ENCODE data around the gene HSPG2.

The HSPG2 gene

DNA sequence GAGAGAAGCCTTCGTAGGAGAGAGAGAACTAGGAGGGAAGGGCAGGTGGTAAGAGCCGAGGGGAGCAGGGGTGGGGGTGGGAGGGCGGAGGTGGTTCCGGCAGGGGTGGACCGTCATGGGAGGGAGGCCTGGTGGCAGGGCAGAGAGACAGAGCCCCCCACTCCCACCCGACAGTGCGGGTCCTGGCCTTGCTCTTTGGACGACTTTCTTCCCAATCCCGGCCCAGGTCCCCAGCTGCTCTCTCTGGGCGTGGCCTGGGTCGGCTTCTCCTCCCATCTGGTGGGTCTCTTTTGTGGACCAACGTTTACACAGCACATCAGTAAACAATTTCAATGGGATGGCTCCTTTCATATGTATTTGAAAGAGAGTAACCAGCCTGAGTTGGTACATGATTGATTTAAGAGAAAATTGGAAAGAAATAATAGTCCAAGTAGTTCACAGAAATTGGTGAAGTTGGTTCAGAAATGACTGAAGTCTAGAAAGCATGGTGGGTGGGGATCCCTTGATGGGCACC, 68.1 kb downstream of the HSPG2 start:
- TF ChIP-seq, protein P1, sequence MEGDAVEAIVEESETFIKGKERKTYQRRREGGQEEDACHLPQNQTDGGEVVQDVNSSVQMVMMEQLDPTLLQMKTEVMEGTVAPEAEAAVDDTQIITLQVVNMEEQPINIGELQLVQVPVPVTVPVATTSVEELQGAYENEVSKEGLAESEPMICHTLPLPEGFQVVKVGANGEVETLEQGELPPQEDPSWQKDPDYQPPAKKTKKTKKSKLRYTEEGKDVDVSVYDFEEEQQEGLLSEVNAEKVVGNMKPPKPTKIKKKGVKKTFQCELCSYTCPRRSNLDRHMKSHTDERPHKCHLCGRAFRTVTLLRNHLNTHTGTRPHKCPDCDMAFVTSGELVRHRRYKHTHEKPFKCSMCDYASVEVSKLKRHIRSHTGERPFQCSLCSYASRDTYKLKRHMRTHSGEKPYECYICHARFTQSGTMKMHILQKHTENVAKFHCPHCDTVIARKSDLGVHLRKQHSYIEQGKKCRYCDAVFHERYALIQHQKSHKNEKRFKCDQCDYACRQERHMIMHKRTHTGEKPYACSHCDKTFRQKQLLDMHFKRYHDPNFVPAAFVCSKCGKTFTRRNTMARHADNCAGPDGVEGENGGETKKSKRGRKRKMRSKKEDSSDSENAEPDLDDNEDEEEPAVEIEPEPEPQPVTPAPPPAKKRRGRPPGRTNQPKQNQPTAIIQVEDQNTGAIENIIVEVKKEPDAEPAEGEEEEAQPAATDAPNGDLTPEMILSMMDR (IDR thresholded peaks at IDR 0.05), result no peak
- no peak for TF ChIP-seq ZFX (IDR thresholded peaks at IDR 0.05; ENCODE audit: borderline replicate concordance)
- no peak overlapping the region for H3K27ac ChIP-seq

DNA sequence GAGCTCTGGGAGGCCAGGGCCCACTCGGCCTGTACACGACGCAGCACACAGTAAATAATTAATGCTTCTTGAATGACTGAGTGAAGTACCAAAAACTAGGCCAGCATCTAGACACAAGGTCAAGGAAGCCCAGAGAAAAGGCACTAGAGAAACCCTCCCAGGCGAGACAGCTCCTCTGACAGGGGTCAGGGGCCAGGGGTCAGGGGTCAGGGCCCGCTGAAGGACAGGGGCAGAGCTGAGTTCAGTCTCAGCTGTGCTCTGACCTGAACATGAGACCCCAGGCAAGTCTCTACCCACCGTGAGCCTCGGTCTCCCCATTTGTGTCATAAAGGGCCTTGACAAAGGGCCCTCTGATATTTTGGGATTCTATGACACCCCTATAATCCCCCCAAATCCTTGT, 68.6 kb downstream of the HSPG2 start:
- H3K27ac ChIP-seq, result no peak overlapping the region
- TF ChIP-seq, protein P1 (IDR thresholded peaks at IDR 0.05), result no peak
- no peak for TF ChIP-seq ZFX (IDR thresholded peaks at IDR 0.05; ENCODE audit: borderline replicate concordance)

DNA sequence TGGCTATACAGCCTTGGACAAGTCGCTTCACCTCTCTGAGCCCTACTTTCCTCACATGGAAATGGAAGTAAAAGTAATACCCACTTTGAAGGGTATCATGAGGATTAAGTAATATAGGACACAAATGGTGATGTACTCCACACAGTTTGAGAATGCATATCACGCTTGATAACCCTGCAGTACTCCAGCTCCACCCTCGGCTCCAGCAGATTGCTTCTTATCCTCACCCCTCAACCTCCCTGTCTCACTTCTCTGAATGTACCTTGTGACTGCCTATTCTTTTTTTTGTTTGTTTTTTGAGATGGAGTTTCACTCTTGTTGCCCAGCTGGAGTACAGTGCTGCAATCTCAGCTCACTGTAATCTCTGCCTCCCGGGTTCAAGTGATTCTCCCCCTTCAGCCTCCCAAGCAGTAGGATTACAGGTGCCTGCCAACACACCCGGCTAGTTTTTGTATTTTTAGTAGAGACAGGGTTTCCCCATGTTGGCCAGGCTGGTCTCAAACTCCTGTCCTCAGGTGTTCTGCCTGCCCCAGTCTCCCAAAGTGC, 69.6 kb downstream of the HSPG2 start:
- TF ChIP-seq, protein P1 (IDR thresholded peaks at IDR 0.05), result no peak
- TF ChIP-seq ZFX (IDR thresholded peaks at IDR 0.05; ENCODE audit: borderline replicate concordance), result no peak

DNA sequence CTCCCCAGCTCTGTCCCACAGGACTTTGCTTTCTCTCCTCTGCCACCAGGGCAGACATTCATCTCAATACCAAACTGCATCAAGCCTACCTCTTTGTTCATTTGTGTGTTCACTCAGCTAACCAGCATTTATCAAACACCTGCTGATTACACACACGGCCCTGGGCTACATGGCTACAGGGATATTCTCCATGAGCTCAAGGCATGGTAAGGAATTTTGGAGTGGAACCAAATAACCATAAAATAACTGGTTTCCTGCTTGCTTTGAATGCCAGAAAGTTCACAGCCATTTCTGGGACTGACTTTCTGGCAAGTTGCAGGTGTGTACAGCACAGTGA, 70.4 kb downstream of the HSPG2 start:
- no peak overlapping the region for H3K27ac ChIP-seq
- no peak for TF ChIP-seq ZFX (IDR thresholded peaks at IDR 0.05; ENCODE audit: borderline replicate concordance)
- TF ChIP-seq, protein P1 (IDR thresholded peaks at IDR 0.05), result no peak

More for the DNA sequence above, 69.6 kb downstream of the HSPG2 start:
- H3K27ac ChIP-seq, result no peak overlapping the region

DNA sequence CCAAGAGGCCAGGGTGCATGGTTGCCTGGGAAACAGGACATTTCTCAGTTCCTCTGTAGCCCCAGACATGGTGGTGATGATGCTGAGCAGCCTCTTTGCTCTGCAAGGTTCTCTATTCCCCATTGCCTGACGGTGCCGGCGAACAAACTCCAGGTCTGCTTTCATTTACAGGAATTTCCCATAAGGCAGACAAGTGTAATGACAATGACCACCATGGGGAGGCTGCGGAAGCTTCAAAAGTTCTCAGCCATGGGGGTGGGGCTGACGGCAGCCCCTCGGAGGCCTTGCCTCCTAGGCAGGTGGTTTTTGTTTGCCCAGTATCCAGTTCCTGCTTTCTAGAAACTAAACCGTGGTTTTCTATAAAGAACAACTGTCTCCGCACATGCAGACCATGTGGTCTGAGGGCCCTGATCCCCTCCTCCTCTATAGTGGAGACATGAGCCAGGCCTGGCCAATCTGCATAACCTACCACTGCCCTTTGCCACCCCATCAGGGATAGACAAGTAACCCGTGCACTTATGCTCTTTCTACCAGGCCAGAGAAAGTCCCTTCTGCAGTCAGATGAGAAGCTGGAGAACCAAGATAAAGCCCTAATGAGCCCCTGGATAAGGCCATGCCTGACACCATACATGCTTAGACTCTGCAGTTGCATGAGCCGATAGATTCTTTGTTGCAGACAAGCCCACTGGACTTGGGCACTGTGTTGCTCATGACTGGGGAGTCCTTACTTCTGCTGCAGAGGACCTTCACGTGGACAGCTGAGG, 71.0 kb downstream of the HSPG2 start:
- H3K27ac ChIP-seq, result no peak overlapping the region
- TF ChIP-seq ZFX (IDR thresholded peaks at IDR 0.05; ENCODE audit: borderline replicate concordance), result no peak
- TF ChIP-seq, protein P1 (IDR thresholded peaks at IDR 0.05), result no peak

DNA sequence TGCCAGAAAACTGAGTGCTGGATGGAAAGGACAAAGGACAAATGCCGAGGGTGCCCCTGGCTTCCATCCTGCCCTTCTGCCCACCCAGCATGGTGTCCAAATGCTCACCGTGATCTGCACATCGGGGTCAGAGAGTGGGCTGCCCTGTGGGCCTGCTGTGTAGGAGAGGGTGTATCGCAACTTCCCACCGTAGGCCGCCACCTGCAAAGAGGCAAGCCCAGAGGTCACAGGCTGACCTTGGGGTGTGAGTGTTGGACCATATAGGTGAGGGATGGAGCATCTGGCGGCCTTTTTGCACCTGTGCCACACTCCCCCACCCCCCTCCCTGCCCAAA, 71.5 kb downstream of the HSPG2 start:
- TF ChIP-seq, protein P1 (IDR thresholded peaks at IDR 0.05), result no peak
- TF ChIP-seq ZFX (IDR thresholded peaks at IDR 0.05; ENCODE audit: borderline replicate concordance), result no peak
- H3K27ac ChIP-seq, result no peak overlapping the region

DNA sequence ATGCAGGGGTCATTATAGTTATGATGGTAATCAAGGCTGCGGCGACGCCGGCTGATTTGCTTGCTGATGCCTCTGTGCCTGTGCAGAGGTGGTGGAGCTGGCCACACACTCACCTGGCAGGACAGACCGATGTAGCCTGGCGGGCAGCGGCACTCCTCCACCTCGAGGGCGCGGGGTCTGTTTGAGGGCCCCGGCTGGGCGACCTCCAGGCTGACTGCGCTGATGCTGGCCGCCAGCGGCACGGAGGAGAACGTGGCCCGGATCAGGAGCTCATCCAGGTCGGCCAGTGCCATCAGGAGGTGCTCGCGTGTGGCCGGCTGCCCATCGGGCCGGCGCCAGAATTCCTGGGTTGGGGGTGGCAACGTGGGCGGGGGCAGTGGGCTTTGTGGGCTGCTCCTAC, 72.4 kb downstream of the HSPG2 start:
- no peak for TF ChIP-seq ZFX (IDR thresholded peaks at IDR 0.05; ENCODE audit: borderline replicate concordance)
- TF ChIP-seq, protein P1 (IDR thresholded peaks at IDR 0.05), result no peak
- H3K27ac ChIP-seq, result no peak overlapping the region

Data from 22Rv1 (cell line).